GM21825 (cell line): ENCODE data around the gene PANK2.
"Not testable (repeated sequence)": the region's sequence is repeated elsewhere in the genome, so short reads cannot be mapped to it uniquely, and the experiment has no call there.

Experiments used
- ATAC-seq: cut with Tn5 transposase; IDR thresholded peaks from one replicate; pipeline ENCODE4 v1.9.1; 2021; ENCODE audit warnings: mild to moderate bottlenecking, moderate library complexity; ENCODE audit not compliant: unreplicated experiment

Gene PANK2

DNA sequence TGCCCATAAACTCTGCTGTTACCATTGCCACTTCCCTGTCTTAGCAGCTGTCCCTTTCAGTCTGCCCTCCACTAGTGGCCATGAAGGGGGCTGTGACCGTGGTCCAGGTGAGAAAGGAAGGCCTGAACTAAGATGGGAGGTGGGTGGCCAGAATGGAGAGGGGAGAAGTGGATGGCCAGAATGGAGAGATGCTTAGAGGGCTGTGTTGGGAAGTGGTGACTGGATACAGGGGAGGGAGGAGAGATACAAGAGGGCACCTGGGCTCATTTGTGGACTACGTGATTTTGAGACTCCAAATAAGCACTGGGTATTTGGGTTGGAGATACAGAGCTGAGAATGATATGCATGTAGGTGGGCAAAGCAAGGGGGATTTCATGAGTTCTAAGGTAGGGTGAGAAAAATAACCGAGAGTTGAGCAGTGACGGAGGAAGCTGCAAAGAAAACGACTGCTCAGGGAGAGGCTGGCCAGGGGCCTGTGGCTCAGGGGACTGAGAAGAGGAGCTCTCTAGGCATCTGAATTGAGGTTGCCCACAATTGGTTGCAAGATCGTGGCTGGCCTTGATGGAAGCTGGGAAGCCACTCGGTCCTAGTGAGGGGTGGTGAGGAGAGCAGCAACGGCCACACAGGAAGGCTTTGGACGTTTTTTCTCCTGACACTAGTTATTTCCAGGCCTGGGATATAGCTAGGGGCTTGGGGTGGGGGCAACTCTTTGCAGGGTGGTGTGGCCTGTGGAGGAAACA is 36.9 kb downstream of the PANK2 start:
- ATAC-seq, result no peak

DNA sequence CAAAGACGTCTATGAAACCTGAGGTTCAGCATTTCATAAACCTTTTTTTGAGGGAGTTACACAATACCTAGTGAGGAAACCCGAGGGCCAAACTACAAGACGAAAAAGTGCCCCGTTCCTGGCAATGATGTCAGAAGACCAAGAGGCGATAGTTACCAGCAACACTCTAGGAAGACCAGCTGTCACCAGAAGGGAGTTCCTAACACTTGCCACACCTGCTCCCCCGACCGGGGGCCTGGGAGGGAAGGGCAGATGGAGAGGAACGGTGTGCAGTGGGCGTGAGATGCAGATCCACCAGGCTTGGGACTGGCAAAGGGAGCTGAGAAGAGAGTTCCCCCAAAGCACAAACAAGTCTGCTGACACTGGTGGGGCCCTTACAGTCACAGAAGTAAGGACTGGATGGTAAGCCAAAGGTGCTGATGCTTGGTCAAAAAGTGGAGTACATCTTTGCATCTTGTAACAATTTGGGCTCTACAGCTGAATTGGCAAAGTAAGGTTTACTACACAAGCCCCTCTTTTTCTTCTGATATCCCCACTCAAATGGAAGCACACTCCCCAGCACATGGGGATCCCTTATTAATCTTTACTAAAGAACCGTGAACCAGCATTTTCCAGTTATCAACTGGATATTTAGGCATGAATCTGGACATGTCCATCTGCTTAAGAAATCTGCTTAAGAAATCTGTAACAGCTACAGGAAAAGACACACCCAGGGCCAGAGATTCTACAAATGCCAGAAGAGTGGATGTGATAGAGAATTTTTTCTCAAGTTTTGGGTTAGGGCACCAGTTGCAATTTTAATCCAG is 38.5 kb downstream of the PANK2 start:
- no peak for ATAC-seq

DNA sequence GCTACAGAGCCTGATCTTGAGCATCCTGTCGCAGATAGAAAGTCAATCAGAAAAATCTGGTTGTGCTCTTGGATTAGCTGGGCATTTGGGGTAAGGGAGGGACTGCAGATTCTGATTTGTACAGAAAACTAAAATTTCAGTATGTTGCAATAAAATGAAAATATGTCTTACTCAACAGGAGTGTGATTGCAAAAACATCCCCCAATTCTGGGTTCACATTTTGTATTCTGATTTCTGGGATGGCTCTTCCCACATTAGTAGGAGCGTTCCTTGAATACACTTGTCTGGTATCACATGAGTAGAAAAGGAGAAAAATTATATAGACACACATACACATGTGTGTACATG is 40.5 kb downstream of the PANK2 start:
- ATAC-seq, result no peak

DNA sequence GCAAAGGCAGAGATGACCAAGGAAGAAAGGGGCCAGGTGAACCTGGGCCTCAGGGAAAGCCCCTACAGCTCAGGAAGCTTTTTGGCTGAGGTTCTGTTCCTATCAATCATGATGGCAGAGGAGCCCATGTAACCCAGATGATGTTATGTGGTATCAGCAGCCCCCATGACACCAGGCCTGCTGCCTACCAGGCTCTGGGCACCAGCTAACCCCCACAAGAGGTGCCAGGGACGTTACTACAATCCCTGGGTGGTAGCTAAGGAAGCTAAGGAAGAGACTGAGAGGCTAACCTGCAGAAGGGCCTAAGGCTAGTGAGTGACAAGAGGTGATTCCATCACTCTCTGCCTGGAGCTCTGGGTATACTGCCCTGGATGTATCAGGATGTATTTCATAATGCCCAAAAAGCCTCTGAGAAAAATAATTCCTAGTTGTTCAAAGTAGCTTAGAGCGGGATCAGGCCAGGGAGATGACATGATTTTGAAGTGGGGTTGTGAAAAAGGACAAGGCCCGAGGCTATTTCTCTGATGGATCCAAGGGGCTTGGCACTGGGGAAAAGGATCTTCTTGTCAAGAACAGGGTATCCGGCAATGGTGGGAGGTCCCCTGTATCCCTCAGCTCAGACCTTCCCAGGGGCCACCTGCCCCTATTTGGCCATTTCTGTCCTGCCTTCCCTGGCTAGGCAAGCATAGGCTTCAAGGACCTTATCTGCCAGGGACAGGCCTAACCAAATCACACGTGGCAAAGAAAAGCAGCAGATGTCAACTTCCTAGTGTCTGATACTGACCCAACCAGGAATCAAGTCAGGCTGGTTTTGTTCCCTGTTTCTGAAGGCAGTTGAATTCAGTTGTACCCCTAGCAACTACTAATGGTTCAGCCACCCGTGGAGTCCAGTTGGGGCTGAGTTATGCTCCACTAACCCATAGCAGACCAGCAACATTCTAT is 41.3 kb downstream of the PANK2 start:
- no peak for ATAC-seq

DNA sequence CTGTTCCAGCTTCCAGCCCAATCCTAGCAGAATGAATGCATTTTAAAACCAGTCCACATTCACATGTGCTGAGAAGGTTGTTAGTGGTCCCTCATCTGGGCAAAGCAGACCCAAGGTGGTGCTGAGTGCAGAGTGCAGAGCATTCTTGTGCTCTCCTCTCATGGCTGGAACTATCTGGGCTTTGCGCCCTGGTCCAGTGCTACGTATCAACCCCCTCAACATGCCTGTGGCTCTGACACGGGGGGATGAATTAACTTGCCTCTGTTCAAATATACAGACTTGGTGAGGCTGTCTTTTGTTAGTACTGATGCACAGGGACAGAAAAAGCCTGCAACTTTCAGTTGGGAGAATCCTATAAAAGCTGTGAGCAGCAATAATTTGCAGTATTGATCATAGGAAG is 42.5 kb downstream of the PANK2 start:
- ATAC-seq, result no peak

DNA sequence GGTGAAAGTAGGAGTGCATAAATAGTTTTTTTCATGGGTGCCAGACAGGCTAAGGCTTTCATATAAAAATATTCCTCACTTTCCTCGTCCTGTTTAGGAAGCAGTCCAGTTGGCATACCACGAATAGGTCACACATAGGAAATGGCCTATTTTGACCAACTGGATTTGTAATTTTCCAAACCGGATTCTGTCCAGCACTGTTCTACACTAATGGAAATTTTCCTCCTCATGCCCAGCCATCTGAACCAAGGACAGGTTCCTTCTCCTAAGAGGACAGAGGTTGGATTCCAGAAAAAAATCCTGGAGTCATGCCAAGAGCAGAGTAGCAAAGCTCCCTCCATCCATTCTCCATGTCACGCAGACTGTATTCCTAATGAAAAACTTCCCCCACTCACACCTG is 43.1 kb downstream of the PANK2 start:
- ATAC-seq, result no peak

DNA sequence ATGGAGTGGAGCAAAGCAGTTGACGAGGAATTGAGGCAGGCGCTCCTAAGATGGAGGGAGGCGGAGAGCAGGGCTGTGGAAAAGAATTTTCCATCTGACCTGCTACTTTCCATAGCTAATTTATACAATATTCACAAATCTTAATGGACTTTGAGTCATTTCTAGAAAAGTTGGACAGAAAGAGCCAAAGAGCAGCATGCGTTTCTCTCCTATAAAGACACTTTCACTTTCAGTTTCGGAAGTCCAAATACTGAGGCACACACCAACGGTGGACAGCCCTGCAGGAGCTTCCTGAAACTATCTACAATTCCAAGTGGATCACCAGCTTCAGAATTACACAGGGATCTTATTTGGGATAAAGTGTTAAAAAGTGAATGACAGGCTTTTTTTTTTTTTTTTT is 43.5 kb downstream of the PANK2 start:
- no peak for ATAC-seq

DNA sequence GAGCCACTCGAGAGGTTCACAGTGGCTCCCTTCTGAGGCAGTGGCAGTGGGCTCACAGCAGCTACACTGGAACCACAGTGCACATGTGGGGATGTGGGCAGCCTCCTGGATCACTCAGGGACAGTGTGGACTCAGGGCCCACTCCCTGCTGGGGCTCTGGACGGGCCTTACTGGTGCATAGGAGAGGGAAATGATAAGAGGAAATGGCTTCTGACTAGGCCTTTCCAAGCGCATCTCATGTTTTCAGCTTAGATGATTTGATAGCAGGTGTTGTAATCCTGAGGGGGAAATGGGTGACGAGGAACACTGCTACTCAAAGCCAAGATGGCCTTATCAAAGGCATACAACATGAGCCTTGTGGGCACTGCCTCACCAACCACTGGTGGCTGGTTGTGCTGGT is 44.0 kb downstream of the PANK2 start:
- no peak for ATAC-seq

DNA sequence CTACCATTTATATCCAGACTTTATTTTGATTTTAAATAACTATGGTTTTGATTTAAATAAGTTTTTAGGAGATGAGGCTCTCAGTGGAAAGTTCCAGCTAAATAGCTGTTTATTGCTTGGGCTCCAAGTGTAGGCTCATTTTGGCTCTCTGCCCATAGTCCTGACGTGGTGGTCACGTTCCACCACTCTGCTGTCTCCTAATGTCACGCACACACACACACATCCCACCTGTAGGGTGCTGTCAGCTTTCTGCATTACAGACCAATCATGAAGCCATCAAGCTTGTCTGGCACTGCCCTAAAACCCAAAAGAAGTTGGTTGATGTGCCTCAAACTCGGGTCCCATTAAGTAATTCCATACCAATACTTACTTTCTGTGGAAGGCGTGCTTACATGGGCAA is 45.4 kb downstream of the PANK2 start:
- ATAC-seq, result no peak

DNA sequence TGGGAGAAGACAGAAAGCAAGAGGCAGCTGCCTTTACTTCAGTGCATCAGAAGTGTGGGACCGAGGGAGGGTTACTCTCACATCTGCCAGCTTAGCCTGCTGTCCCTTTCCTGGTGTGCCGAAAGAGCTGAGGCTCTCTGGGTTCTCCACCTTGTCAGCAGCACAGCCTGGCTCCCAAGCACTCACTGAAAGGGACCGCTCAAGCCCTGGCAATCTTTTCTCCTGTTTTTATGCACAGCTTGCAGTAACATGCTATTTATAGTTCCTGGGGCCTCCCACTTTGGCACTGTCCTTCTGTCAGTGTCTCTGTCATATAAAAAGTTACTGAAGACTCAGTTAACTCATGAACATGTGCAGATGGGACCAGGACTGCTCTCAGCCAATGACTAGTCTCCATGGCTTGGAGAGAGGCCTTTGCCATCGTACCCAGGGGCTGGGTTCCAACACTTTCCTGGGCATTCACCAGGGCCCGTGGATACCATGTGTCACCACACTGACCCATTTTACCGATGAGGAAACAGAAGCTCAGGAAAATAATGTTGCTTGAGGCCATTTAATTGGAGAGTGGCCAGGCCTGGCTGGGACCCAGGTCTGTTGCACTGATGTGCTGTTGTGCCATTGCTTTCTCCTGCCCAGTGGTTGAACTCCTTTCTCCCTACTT is 46.2 kb downstream of the PANK2 start:
- no peak for ATAC-seq

DNA sequence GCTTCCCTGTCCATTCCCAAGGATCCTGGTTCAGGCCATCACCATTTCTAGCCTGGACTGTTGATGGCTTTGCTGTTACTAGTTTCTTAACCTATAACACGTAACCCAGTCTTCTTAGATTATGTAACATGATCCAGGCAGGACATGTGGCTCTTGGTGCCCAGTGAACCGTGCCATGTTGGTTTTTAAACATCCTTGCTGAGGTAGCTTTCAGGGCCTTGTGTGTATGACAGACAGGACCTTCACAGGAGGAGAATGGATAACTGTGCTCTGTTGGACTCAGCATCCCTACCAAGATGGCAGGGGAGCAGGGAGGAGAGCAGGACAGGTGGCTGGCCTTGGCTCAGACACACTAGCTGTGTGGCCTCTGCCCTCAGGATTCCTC is 46.8 kb downstream of the PANK2 start:
- ATAC-seq, result no peak

DNA sequence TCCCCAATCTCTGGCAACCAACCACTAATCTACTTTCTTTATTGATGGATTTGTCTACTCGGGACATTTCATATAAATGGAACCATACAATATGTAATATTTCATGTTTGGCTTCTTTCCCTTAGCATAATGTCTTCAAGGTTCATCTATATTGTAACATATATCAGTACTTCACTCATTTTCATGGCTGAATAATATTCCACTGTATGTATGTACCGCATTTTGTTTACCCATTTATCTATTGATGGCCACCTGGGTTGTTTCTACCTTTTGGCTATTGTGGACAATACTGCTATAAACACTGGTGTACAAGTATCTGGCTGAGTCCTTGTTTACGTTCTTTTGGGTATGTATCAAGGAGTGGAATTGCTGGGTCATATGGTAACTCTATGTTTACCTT is 48.4 kb downstream of the PANK2 start:
- no peak for ATAC-seq

DNA sequence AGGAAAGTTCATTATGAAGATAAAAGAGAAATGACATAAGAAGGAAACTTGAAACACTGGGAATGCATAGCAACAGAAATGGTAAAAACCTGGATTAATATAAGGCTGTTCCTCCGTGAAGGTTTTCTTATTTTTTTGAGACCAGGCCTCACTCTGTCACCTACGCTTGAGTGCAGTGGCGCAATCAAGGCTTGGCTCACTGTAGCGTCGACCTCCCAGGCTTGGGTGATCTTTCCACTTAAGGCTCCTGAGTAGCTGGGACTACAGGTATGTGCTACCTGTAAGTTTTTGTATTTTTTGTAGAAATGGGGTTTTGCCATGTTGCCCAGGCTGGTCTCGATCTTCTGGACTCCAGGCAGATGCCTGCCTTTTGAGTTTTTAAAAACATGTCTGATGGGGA is 51.7 kb downstream of the PANK2 start:
- ATAC-seq, result no peak

DNA sequence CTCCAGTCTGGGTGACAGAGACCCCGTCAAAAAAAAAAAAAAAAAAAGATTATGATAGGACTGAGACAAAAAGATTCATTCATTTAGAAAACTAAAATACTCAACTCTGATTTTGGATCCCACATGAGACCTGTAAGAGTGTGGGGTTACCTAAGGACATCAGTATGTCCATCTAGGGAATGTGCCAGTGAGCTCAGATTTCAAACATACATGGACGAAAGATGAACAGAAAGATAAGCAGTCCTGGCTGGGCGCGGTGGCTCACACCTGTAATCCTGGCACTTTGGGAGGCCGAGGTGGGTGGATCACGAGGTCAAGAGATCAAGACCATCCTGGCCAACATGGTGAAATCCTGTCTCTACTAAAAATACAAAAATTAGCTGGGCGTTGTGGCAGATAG is 57.5 kb downstream of the PANK2 start:
- not testable (repeated sequence) for ATAC-seq

DNA sequence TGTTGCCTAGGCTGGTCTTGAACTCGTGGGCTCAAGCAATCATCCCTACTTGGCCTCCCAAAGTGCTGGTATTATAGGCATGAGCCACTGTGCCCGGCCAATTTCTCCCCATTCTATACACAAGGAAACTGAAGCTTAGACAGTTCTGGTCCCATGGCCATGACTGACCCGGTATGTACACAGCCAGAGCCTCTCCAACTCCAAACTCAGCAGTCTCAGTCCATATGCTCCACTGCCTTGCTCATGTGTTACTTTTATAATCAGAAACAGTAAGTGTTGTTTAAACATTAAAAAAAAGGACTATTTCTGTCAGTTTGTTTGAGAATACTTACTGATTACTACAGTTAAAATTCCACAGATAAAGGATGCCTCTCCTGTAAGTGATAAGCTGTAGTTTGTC is 75.5 kb downstream of the PANK2 start:
- ATAC-seq, result no peak

DNA sequence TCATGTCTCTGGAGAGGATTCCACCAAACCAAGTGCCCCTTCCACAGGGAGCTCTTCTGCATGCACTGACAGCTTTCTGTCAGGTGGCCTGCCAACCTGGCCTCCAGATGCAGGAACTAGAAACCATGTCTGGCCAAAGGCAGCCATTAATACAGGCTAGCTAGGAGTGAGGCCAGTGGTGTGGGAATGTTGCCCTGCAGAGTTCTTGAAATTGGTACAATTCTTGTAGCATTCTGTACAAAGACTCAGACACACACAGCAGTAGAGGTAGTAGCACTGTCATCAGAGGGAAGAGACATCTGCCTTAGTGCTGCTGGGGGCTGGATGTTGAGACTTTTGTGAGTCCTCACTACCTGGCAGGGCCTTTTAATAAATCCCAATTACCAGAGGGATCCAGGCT is 77.4 kb downstream of the PANK2 start:
- no peak for ATAC-seq

DNA sequence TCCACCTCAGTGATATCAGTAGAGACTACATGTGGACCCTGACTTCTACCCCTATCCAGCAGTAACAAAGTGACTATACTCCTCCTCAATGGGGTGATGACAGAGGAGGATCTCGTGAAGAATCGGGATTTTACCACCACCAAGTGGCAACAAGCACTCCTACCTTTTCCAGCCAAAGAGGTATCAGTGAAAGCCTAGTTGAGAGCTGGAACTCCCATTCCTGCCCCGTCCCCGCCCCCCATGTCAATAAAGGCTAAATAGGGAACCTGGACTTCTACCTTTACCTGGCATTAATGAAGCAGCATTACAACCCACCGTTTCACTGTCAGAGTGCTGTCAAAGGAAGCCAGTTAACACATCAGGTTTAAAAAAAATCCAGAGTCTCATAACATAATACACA is 80.8 kb downstream of the PANK2 start:
- ATAC-seq, result no peak

DNA sequence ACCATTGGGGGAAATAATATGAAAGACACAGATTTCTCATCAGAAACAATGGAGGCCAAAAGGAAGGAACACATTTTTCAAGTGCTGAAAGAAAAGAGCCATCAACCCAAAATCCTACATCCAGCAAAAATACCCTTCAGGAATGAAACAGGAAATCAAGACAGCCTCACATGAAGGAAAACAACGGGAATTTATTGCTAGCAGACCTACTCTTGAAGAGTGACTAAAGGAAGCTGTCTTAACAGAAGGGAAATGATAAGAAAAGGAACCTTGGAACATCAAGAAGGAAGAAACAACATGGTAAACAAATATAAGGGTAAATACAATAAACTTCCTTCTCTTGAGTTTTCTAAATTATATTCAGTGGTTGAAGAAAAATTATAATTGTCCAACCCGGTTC is 82.0 kb downstream of the PANK2 start:
- no peak for ATAC-seq

DNA sequence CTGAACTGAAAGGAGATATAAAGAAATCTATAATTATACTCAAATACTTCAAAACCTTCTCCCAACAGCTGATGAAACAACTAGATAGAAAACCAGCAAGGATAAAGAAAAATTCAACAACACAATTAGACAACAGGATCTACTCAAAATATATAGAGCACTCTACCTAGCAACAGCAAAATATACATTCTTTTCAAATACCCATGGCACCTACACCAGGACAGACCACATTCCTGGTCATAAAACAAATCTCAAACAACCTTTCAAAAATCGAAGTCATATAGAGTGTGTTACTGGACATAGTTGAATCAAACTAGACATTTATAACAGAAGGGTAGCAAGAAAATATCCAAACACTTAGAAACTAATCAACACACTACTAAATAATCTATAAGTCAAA is 83.0 kb downstream of the PANK2 start:
- no peak for ATAC-seq

DNA sequence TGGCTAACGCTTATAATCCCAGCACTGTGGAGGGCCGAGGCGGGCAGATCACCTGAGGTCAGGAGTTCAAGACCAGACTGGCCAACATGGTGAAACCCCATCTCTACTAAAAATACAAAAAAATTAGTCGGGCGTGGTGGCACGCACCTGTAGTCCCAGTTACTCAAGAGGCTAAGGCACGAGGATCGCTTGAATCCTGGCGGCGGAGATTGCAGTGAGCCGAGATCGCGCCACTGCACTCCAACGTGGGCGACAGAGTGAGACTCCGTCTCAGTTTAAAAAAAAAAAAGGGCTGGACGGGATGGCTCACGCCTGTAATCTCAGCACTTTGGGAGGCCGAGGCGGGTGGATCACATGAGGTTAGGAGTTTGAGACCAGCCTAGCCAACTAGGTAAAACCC is 83.4 kb downstream of the PANK2 start:
- not testable (repeated sequence) for ATAC-seq

DNA sequence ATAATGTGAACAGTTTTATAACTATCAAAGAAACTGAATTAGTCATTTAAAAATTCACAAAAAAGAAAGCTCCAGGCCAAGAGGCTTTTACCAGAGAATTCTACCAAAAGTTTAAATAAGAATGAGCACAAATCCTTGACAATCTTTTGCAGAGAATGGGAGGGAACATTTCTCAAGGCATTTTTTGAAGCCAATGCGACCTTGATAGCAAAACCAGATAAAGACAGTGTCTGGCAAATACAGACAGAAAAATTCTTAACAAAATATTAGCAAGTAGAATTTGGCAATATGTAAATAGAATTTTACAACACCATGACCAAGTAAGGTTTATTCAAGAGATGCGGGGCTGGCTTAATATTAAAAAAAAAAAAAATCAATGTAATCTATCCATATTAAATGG is 84.5 kb downstream of the PANK2 start:
- ATAC-seq, result no peak
